B cell (primary cell): ENCODE measurements around the gene GSTA4. TPM values are rescaled to one million over a fixed set of nuclear protein-coding genes. Genes with fewer than 3 reads are reported as not detected.

Experiments
- ATAC-seq: fragments of 200-7000 bp; cut with Tn5 transposase; one replicate; pipeline ENCODE4 v1.10.0; 2021; ENCODE audit warnings: low read depth, mild to moderate bottlenecking, moderate number of reproducible peaks, moderate library complexity
- CTCF ChIA-PET: fragments of 350-600 bp; sonication (Branson Sonifier 250); formaldehyde crosslinking; loops from one replicate; lab custom pipeline; 2021; ENCODE audit warnings: antibody characterized with exemption, inconsistent platforms; lab: Charles Lee
- POLR2A ChIA-PET: fragments of 350-600 bp; sonication (Branson Sonifier 250); formaldehyde crosslinking; loops from one replicate; lab custom pipeline; 2021; ENCODE audit warnings: antibody characterized with exemption; lab: Charles Lee
- DNase-seq: peaks from one replicate; pipeline ENCODE4 v3.0.0; 2013
- H2AFZ ChIP-seq: 2 replicates; pipeline ENCODE4 v1.6.1; 2012; ENCODE audit warnings: mild to moderate bottlenecking, low read depth, low read length; ENCODE audit not compliant: insufficient read depth, poor library complexity, severe bottlenecking
- H3K27ac ChIP-seq, 2 donors: 1 replicate in 1 of 2; 2 replicates in 1 of 2; pipeline ENCODE4 v1.5.1; 2012 to 2013; ENCODE audit warnings: low read length in 2 of 2, mild to moderate bottlenecking in 2 of 2, moderate library complexity in 1 of 2
- H3K27me3 ChIP-seq, 4 experiments: fragments of 200-600 bp in 1 of 4; sonication (generic) in 1 of 4; replicated peaks in 1 of 4; 1 replicate in 2 of 4; 2 replicates in 2 of 4; pipeline versions ENCODE4 v1.6.1 to v1.7.0; 2013 to 2016; ENCODE audit warnings: low read length in 3 of 4, mild to moderate bottlenecking in 2 of 4, mixed read lengths in 1 of 4, moderate library complexity in 1 of 4; ENCODE audit not compliant: insufficient read depth in 4 of 4, control insufficient read depth in 3 of 4; ENCODE audit errors: control extremely low read depth in 1 of 4
- H3K36me3 ChIP-seq, 2 experiments: replicated peaks in 1 of 2; 1 replicate in 1 of 2; 2 replicates in 1 of 2; pipeline versions ENCODE4 v1.6.1 to v1.7.1; 2013; ENCODE audit warnings: low read length in 1 of 2; ENCODE audit not compliant: insufficient read depth in 2 of 2, control insufficient read depth in 1 of 2; ENCODE audit errors: control extremely low read depth in 1 of 2, extremely low read depth in 1 of 2
- H3K4me1 ChIP-seq, 2 donors: fragments of 200-600 bp in 1 of 2; sonication (generic) in 1 of 2; 1 replicate in 1 of 2; 2 replicates in 1 of 2; pipeline versions ENCODE4 v1.5.1 to v1.6.1; 2013 to 2017; ENCODE audit warnings: low read length in 2 of 2; ENCODE audit not compliant: control insufficient read depth in 2 of 2, insufficient read depth in 2 of 2
- H3K4me2 ChIP-seq: replicated peaks from 2 replicates; pipeline ENCODE3; 2012; ENCODE audit warnings: mild to moderate bottlenecking, low read depth, low read length; ENCODE audit not compliant: poor library complexity, severe bottlenecking
- H3K4me3 ChIP-seq, 5 experiments: fragments of 200-600 bp in 1 of 5; sonication (generic) in 1 of 5; 1 replicate in 3 of 5; 2 replicates in 2 of 5; pipeline versions ENCODE4 v1.5.1 to v1.7.0; 2011 to 2016; ENCODE audit warnings: low read length in 4 of 5, mild to moderate bottlenecking in 4 of 5, low read depth in 2 of 5, control low read depth in 1 of 5, moderate library complexity in 1 of 5; ENCODE audit not compliant: insufficient read depth in 1 of 5; ENCODE audit errors: control extremely low read depth in 1 of 5, extremely low read depth in 1 of 5
- H3K79me2 ChIP-seq: fragments of 200-600 bp; sonication (generic); one replicate; pipeline ENCODE4 v1.6.0; 2016; ENCODE audit warnings: low read length; ENCODE audit not compliant: control insufficient read depth, insufficient read depth
- H3K9ac ChIP-seq: fragments of 200-600 bp; sonication (generic); 2 replicates; pipeline ENCODE4 v1.6.1; 2017; ENCODE audit warnings: mild to moderate bottlenecking, low read length, moderate library complexity
- H3K9me3 ChIP-seq, 3 donors: one replicate each; pipeline versions ENCODE4 v1.6.1 to v1.7.1; 2013; ENCODE audit warnings: low read length in 2 of 3; ENCODE audit not compliant: control insufficient read depth in 2 of 3, insufficient read depth in 1 of 3; ENCODE audit errors: control extremely low read depth in 1 of 3
- H4K20me1 ChIP-seq: 2 replicates; pipeline ENCODE4 v1.6.0; 2012; ENCODE audit warnings: mild to moderate bottlenecking, low read length; ENCODE audit not compliant: insufficient read depth, control insufficient read depth, poor library complexity, severe bottlenecking
- H3K27ac Mint-ChIP-seq: one replicate; pipeline ENCODE4 v1.8.0; 2021; ENCODE audit warnings: mixed read lengths
- H3K27me3 Mint-ChIP-seq: one replicate; pipeline ENCODE4 v1.8.0; 2021; ENCODE audit warnings: mixed read lengths
- H3K4me1 Mint-ChIP-seq: one replicate; pipeline ENCODE4 v1.8.0; 2021; ENCODE audit warnings: mixed read lengths
- H3K4me3 Mint-ChIP-seq: one replicate; pipeline ENCODE4 v1.8.0; 2021; ENCODE audit warnings: mixed read lengths
- H3K9me3 Mint-ChIP-seq: one replicate; pipeline ENCODE4 v1.8.0; 2022; ENCODE audit warnings: mixed read lengths; ENCODE audit not compliant: insufficient read depth
- EZH2 ChIP-seq: IDR thresholded peaks from 2 replicates; pipeline ENCODE4 v1.6.1; 2012; ENCODE audit warnings: borderline replicate concordance, low read depth, mild to moderate bottlenecking, moderate library complexity, low read length; ENCODE audit not compliant: insufficient read depth, poor library complexity, severe bottlenecking
- WGBS: methylation state at CpG from one replicate; pipeline ENCODE4 v1.1.5; 2013; ENCODE audit warnings: missing lambda C conversion rate; ENCODE audit not compliant: insufficient coverage; 5-methylcytosine and 5-hydroxymethylcytosine counted together
- intact Hi-C: fragments of 100-400 bp; cut with micrococcal nuclease; formaldehyde crosslinking; loops from one replicate; pipeline ENCODE4 v1.10.0; 2022
- polyA plus RNA-seq: library from polyadenylated mRNA; depleted of rRNA; stranded (reverse); fragments of >200 nt; gene quantifications from 2 replicates; pipeline ENCODE4 v1.2.3, GENCODE V29; 2012
- total RNA-seq, 2 donors: library from RNA; stranded (reverse); fragments of 120-200 nt in 1 of 2; gene quantifications; 1 replicate in 1 of 2; 2 replicates in 1 of 2; pipeline versions ENCODE4 v1.2.3 to v1.2.4, GENCODE V29; 2013 to 2022
- TF ChIP-seq, protein P1 (sequence below): fragments of 200-600 bp; IDR thresholded peaks from one replicate; pipeline ENCODE4 v1.8.0; 2022; ENCODE audit warnings: antibody characterized with exemption, mild to moderate bottlenecking

Gene GSTA4
- total and polyA plus RNA-seq, 2 donors (not counting 1 experiment from before 2014, with no cell fraction given), result 1.7 to 4.9 TPM

DNA sequence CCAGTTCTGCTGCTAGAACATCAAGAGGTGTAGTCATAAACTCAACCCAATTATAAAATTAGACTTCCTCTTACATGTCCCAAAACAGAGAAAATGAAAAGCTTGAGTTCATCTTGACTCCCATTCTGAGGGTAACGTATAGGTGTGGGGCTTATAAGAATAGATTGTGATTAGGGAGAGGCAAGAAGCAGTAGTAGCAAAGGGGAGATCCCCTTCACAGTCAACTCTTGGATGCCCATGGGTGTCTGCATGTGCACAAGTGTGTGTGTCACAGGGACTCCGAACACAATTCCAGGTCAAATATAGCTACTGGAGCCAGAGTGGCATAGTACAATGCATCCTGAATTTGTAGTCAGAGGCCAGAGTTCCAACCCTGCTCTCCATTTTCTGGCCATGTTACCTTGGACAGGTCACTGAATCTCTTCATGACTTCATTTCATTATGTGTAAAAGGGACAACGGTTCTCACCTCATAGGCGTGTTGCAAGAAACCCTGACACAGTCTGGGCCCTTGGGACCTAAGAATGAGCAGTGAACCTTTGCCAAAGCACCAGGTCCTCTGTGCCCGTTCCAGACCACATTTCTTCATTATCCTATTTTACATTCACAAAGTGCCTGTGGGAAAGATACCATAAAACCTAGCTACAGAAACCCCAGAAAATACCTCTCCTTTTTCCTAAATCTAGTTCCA lies 11.8 kb downstream of the GSTA4 start:
- intact Hi-C loops, result no loop called here
- H3K4me3 ChIP-seq, result peak overlapping the region in 2 of 5 experiments; percentile 1 to 13
- H2AFZ ChIP-seq, result no peak overlapping the region
- CTCF ChIA-PET, result interaction anchor here (0.8 to 1.4 kb wide), 3 partner anchors 11 to 101 kb away, joined by 3 to 5 read pairs (median 4); no protein-coding TSS in a partner anchor
- peak overlapping the region; percentile 10 for H3K9ac ChIP-seq
- no peaks in the 10 kb centered on the region for H3K79me2 ChIP-seq
- Mint-ChIP-seq H3K4me1 (peaks cover 40% of the 10 kb centered on the region), H3K4me3 (peak overlapping the region; percentile 23), H3K27ac (no peak overlapping the region), H3K9me3 (no peaks in the 10 kb centered on the region), H3K27me3 (peaks cover 6% of the 10 kb centered on the region)
- DNase-seq, result no peak
- POLR2A ChIA-PET, result no interaction called here
- WGBS, result 26% methylated on average over 4 of the region's 5 CpGs
- H4K20me1 ChIP-seq, result no peaks in the 10 kb centered on the region
- ATAC-seq, result peak; percentile 47
- H3K36me3 ChIP-seq, result no peaks in the 10 kb centered on the region
- no peaks in the 10 kb centered on the region for H3K9me3 ChIP-seq
- no peaks in the 10 kb centered on the region for H3K27me3 ChIP-seq
- peak overlapping the region; percentile 67 for H3K4me2 ChIP-seq
- H3K27ac ChIP-seq, result peak overlapping the region in 1 of 2 donors; percentile 48
- H3K4me1 ChIP-seq, result peaks cover 35 to 40% of the 10 kb centered on the region in 2 donors
- TF ChIP-seq, protein P1, sequence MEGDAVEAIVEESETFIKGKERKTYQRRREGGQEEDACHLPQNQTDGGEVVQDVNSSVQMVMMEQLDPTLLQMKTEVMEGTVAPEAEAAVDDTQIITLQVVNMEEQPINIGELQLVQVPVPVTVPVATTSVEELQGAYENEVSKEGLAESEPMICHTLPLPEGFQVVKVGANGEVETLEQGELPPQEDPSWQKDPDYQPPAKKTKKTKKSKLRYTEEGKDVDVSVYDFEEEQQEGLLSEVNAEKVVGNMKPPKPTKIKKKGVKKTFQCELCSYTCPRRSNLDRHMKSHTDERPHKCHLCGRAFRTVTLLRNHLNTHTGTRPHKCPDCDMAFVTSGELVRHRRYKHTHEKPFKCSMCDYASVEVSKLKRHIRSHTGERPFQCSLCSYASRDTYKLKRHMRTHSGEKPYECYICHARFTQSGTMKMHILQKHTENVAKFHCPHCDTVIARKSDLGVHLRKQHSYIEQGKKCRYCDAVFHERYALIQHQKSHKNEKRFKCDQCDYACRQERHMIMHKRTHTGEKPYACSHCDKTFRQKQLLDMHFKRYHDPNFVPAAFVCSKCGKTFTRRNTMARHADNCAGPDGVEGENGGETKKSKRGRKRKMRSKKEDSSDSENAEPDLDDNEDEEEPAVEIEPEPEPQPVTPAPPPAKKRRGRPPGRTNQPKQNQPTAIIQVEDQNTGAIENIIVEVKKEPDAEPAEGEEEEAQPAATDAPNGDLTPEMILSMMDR, result no peak
- no peak for TF ChIP-seq EZH2

DNA sequence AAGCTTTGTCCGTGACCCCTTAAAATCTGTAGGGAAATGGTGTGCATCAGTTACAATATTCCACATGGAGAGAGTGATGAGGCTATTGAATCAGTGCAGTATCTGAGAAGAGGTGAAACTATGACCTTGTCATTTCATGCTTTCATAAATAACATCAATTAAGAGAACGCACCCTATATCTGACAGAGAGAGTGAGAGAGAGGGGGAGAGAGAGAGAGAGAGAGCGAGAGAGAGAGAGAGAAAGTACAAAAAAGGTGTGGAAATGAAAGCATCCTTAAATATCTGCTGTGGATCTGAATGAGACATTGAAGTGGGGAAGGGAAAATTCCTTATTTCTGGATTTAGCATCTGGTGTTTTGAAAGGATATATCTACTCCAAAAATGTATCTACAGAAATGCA lies 12.4 kb downstream of the GSTA4 start:
- no peak overlapping the region for H2AFZ ChIP-seq
- POLR2A ChIA-PET, result no interaction called here
- ATAC-seq, result no peak

More for the DNA sequence above, 12.4 kb downstream of the GSTA4 start:
- Mint-ChIP-seq H3K27me3 (peaks cover 3% of the 10 kb centered on the region), H3K4me1 (peaks cover 40% of the 10 kb centered on the region), H3K9me3 (no peaks in the 10 kb centered on the region), H3K27ac (no peak overlapping the region), H3K4me3 (peak overlapping the region; percentile 23)
- no peaks in the 10 kb centered on the region for H3K9me3 ChIP-seq
- H4K20me1 ChIP-seq, result no peaks in the 10 kb centered on the region
- CTCF ChIA-PET, result interaction anchor here (1.4 kb wide), 1 partner anchor 12 kb away, joined by 4 read pairs; no protein-coding TSS in a partner anchor
- H3K9ac ChIP-seq, result peak overlapping the region; percentile 10
- intact Hi-C loops, result no loop called here
- peak overlapping the region; percentile 67 for H3K4me2 ChIP-seq
- H3K4me1 ChIP-seq, result peaks cover 35 to 40% of the 10 kb centered on the region in 2 donors
- DNase-seq, result no peak
- no peak overlapping the region for H3K27ac ChIP-seq
- H3K27me3 ChIP-seq, result no peaks in the 10 kb centered on the region
- H3K36me3 ChIP-seq, result no peaks in the 10 kb centered on the region
- no peaks in the 10 kb centered on the region for H3K79me2 ChIP-seq
- no peak for TF ChIP-seq EZH2
- TF ChIP-seq, protein P1, result no peak
- peak overlapping the region in 1 of 5 experiments; percentile 1 for H3K4me3 ChIP-seq
- no CpG with 5 or more reads among the region's 3 CpGs for WGBS
